K562 (cell line): Measurements from ENCODE around the gene VTCN1. TPM values are rescaled to one million over a fixed set of nuclear protein-coding genes. Genes with fewer than 3 reads are reported as not detected.

Source experiments
- BHLHE40 ChIP-seq: IDR thresholded peaks from 2 replicates; pipeline ENCODE4 v1.6.1; 2011; ENCODE audit warnings: low read length, improper control_type of control experiment
- CBFB ChIP-seq: sonication (generic); formaldehyde crosslinking; IDR thresholded peaks from 2 replicates; pipeline ENCODE4 v1.4.0; 2020; ENCODE audit warnings: mild to moderate bottlenecking, missing genetic modification reagents
- CHD4 ChIP-seq: fragments of 200-600 bp; sonication (generic); IDR thresholded peaks from 3 replicates; pipeline ENCODE4 v1.6.1; 2012; ENCODE audit warnings: low read depth, mild to moderate bottlenecking, mixed read lengths, low read length, inconsistent platforms; ENCODE audit not compliant: insufficient read depth, insufficient replicate concordance, poor library complexity, severe bottlenecking
- CXXC5 ChIP-seq: fragments of 250-450 bp; sonication (Bioruptor Pico); IDR thresholded peaks from 2 replicates; pipeline ENCODE4 v1.8.0; 2022; ENCODE audit warnings: inconsistent platforms, mild to moderate bottlenecking, moderate library complexity
- EGR1 ChIP-seq: fragments of 450-650 bp; conservative IDR thresholded peaks from 2 replicates; pipeline ENCODE4 v1.6.1; 2017; ENCODE audit warnings: mild to moderate bottlenecking
- EP400 ChIP-seq: fragments of 450-650 bp; IDR thresholded peaks from 2 replicates; pipeline ENCODE4 v1.6.1; 2017; ENCODE audit warnings: antibody characterized with exemption, mild to moderate bottlenecking, moderate library complexity
- FOS ChIP-seq: IDR thresholded peaks from 3 replicates; pipeline ENCODE4 v1.6.1; 2011; ENCODE audit not compliant: insufficient read length; ENCODE audit errors: extremely low read depth
- KDM5B ChIP-seq: fragments of 200-600 bp; sonication (generic); IDR thresholded peaks from 2 replicates; pipeline ENCODE4 v1.6.1; 2012; ENCODE audit warnings: low read depth, mild to moderate bottlenecking, moderate library complexity, low read length, control low read depth, inconsistent platforms; ENCODE audit not compliant: insufficient replicate concordance
- NFIX ChIP-seq: fragments of 250-450 bp; sonication (Bioruptor Pico); IDR thresholded peaks from 2 replicates; pipeline ENCODE4 v1.4.0; 2020; ENCODE audit warnings: low read depth, mild to moderate bottlenecking, moderate library complexity
- NR2C2 ChIP-seq, 2 experiments: fragments of 200-800 bp in 1 of 2; sonication (Bioruptor generic) in 1 of 2; sonication (generic) in 1 of 2; formaldehyde crosslinking in 1 of 2; IDR thresholded peaks; 2 replicates each; pipeline versions ENCODE4 v1.6.1 to v1.8.0; 2016 to 2022; ENCODE audit warnings: mild to moderate bottlenecking in 1 of 2, missing compliant biosample characterization in 1 of 2, missing genetic modification characterization in 1 of 2, missing genetic modification reagents in 1 of 2
- TAF15 ChIP-seq: fragments of 200-400 bp; formaldehyde crosslinking; IDR thresholded peaks from 2 replicates; pipeline ENCODE4 v1.6.1; 2017; ENCODE audit warnings: mild to moderate bottlenecking, low read depth, low read length, moderate library complexity
- ZFX ChIP-seq: sonication (generic); formaldehyde crosslinking; IDR thresholded peaks from 2 replicates; pipeline ENCODE4 v1.8.0; 2022; ENCODE audit warnings: mild to moderate bottlenecking, missing genetic modification reagents, moderate library complexity
- ZNF316 ChIP-seq: fragments of 450-650 bp; IDR thresholded peaks from 2 replicates; pipeline ENCODE4 v1.6.1; 2016
- polyA plus RNA-seq, 8 experiments: library from polyadenylated mRNA; depleted of rRNA in 4 of 8; stranded (reverse) in 5 of 8; unstranded in 3 of 8; fragments of >200 nt; fragmentation: Nextera tagmentation in 2 of 8; fragmentation: Illumina TruSeq in 1 of 8; extraction: Ambion mirVana in 2 of 8; extraction: Trizol in 1 of 8; gene quantifications; 2 replicates each; pipeline versions ENCODE4 v1.2.1 to v1.2.3, GENCODE V29; 2011 to 2014; ENCODE audit warnings: inconsistent platforms in 1 of 8, missing spikeins in 1 of 8
- total RNA-seq, 7 experiments: library from RNA; depleted of rRNA in 6 of 7; stranded (reverse); fragments of >200 nt in 6 of 7; fragmentation: Illumina TruSeq in 2 of 7; extraction: Trizol in 2 of 7; gene quantifications; 2 replicates each; pipeline versions ENCODE4 v1.2.1 to v1.2.3, GENCODE V29; 2011 to 2021; ENCODE audit warnings: low replicate concordance in 1 of 7
- TF ChIP-seq, protein P1 (sequence below): sonication (generic); formaldehyde crosslinking; IDR thresholded peaks from 2 replicates; pipeline ENCODE4 v1.9.0; 2022; ENCODE audit warnings: mild to moderate bottlenecking, missing genetic modification reagents
- TF ChIP-seq, protein P2 (sequence below): IDR thresholded peaks from 2 replicates; pipeline ENCODE4 v1.6.1; 2011; ENCODE audit warnings: borderline replicate concordance, low read depth, mild to moderate bottlenecking, moderate library complexity, low read length; ENCODE audit not compliant: insufficient read depth, poor library complexity, severe bottlenecking
- TF ChIP-seq, protein P3 (sequence below): fragments of 450-650 bp; formaldehyde crosslinking; conservative IDR thresholded peaks from 2 replicates; pipeline ENCODE4 v1.4.0; 2022; ENCODE audit warnings: mild to moderate bottlenecking, missing genetic modification characterization
- TF ChIP-seq, protein P4 (sequence below): sonication (generic); formaldehyde crosslinking; IDR thresholded peaks from 2 replicates; pipeline ENCODE4 v1.8.0; 2022; ENCODE audit warnings: mild to moderate bottlenecking, missing genetic modification reagents

VTCN1 gene
- total and polyA plus RNA-seq, 9 of the 15 experiments (the other 6 are each of a cell fraction or from before 2014, with no cell fraction given) = not detected

DNA sequence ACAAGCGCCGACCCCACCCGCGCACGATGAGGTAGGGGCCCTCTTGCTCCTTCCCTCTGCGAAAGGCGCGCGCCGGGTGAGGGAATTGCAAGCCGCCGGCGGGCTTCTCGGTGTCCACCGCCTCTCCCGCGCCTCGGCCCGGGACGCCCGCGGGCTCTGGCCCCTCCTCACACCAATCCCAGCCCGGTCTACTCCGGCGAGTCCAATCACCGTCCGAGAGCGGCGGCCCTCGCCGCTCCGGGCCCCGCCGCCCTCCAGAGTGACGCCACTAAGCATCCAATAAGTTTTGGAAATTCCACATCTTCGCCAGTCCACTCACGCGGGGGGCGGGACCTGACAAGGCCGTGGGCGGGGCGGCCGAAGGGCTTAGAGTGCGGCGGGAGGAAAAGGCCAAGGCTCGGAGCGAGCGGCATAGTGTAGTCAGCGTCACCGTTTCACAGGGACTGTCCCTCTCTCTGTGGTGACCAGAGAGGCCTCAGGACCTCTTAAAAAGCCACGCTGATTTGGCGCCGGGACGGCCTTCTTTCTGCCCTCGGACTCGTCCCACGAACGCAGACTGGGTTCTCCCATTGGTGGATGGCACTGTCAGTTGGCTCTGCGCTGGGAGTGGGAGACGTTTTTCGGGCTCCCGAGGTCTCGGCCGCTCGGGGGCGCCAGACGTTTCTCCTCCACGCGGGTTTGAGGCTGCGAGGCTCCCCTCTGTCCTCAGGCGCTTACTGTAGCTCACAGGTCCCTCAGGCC, 89.0 kb downstream of the VTCN1 start, which contains the start of gene TRIM45 (continued):
- TF ChIP-seq NR2C2 (CRISPR knock-in tag; IDR thresholded peaks at IDR 0.05) (peak; percentile 37; the same call in 1 of the 2 replicates), NR2C2 (tag; IDR thresholded peaks at IDR 0.05) (0 out of 2 replicates have a peak, but pooled peaks have one; percentile 9), CXXC5 (CRISPR knock-in tag) (peak; percentile 97), FOS (peak; percentile 88), EGR1 (peak; percentile 78), CHD4 (no peak), TAF15 (no peak), NFIX (CRISPR knock-in tag) (no peak), EP400 (peak; percentile 76), ZFX (CRISPR knock-in tag) (peak; percentile 91), ZNF316 (peak; percentile 34), CBFB (CRISPR knock-in tag) (0 out of 2 replicates have a peak, but pooled peaks have one; percentile 71), BHLHE40 (0 out of 2 replicates have a peak, but pooled peaks have one; percentile 4), KDM5B (peak; percentile 87)
- TF ChIP-seq, protein P1, sequence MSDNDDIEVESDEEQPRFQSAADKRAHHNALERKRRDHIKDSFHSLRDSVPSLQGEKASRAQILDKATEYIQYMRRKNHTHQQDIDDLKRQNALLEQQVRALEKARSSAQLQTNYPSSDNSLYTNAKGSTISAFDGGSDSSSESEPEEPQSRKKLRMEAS (CRISPR knock-in tag) = peak; percentile 71
- TF ChIP-seq, protein P2, sequence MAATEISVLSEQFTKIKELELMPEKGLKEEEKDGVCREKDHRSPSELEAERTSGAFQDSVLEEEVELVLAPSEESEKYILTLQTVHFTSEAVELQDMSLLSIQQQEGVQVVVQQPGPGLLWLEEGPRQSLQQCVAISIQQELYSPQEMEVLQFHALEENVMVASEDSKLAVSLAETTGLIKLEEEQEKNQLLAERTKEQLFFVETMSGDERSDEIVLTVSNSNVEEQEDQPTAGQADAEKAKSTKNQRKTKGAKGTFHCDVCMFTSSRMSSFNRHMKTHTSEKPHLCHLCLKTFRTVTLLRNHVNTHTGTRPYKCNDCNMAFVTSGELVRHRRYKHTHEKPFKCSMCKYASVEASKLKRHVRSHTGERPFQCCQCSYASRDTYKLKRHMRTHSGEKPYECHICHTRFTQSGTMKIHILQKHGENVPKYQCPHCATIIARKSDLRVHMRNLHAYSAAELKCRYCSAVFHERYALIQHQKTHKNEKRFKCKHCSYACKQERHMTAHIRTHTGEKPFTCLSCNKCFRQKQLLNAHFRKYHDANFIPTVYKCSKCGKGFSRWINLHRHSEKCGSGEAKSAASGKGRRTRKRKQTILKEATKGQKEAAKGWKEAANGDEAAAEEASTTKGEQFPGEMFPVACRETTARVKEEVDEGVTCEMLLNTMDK = peak; percentile 90
- TF ChIP-seq, protein P3, sequence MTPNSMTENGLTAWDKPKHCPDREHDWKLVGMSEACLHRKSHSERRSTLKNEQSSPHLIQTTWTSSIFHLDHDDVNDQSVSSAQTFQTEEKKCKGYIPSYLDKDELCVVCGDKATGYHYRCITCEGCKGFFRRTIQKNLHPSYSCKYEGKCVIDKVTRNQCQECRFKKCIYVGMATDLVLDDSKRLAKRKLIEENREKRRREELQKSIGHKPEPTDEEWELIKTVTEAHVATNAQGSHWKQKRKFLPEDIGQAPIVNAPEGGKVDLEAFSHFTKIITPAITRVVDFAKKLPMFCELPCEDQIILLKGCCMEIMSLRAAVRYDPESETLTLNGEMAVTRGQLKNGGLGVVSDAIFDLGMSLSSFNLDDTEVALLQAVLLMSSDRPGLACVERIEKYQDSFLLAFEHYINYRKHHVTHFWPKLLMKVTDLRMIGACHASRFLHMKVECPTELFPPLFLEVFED (CRISPR knock-in tag) = 0 out of 2 replicates have a peak, but pooled peaks have one; percentile 2
- TF ChIP-seq, protein P4, sequence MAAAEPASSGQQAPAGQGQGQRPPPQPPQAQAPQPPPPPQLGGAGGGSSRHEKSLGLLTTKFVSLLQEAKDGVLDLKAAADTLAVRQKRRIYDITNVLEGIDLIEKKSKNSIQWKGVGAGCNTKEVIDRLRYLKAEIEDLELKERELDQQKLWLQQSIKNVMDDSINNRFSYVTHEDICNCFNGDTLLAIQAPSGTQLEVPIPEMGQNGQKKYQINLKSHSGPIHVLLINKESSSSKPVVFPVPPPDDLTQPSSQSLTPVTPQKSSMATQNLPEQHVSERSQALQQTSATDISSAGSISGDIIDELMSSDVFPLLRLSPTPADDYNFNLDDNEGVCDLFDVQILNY = 0 out of 2 replicates have a peak, but pooled peaks have one; percentile 35
